SK-N-SH (cell line): ENCODE results near the gene CDH4. TPM values are rescaled to one million over a fixed set of nuclear protein-coding genes. Genes with fewer than 3 reads are reported as not detected.

Source experiments
- CTCF ChIA-PET: fragments of 300-600, 350-600 bp; formaldehyde crosslinking; extraction: SDS; loops from one replicate; lab custom pipeline; 2021; lab: Yijun Ruan, JAX
- POLR2A ChIA-PET: fragments of 350-600 bp; sonication (Branson Sonifier 250); formaldehyde crosslinking; extraction: SDS; loops from one replicate; lab custom pipeline; 2020; ENCODE audit warnings: antibody characterized with exemption, inconsistent platforms; lab: Yijun Ruan, JAX
- DNase-seq: peaks from one replicate; pipeline ENCODE4 v3.0.0; 2012
- H2AFZ ChIP-seq: fragments of 200-600 bp; sonication (generic); 2 replicates; pipeline ENCODE4 v1.8.1; 2016; ENCODE audit warnings: antibody characterized with exemption, mild to moderate bottlenecking, low read depth
- H3F3A ChIP-seq: fragments of 200-600 bp; sonication (generic); replicated peaks from 2 replicates; pipeline ENCODE3; 2016; ENCODE audit warnings: antibody characterized with exemption, mild to moderate bottlenecking; ENCODE audit not compliant: insufficient read depth
- H3K27ac ChIP-seq, 2 experiments: fragments of 200-500 bp in 1 of 2; fragments of 200-600 bp in 1 of 2; sonication (Bioruptor generic) in 1 of 2; sonication (generic), shearing (Covaris generic) in 1 of 2; 2 replicates each; pipeline versions ENCODE4 v1.5.1 to v1.6.1; 2014 to 2016; ENCODE audit warnings: low read depth in 2 of 2, inconsistent platforms in 1 of 2, low read length in 1 of 2, mild to moderate bottlenecking in 1 of 2, mixed read lengths in 1 of 2
- H3K27me3 ChIP-seq: fragments of 200-600 bp; sonication (generic), shearing (Covaris generic); 2 replicates; pipeline ENCODE4 v1.6.1; 2016; ENCODE audit warnings: mixed run types; ENCODE audit not compliant: insufficient read depth
- H3K36me3 ChIP-seq, 2 experiments: fragments of 200-500 bp in 1 of 2; fragments of 200-600 bp in 1 of 2; sonication (Bioruptor generic) in 1 of 2; sonication (generic) in 1 of 2; replicated peaks in 1 of 2; 2 replicates each; pipeline versions ENCODE3 to v1.5.1; 2014 to 2016; ENCODE audit warnings: low read length in 1 of 2, mild to moderate bottlenecking in 1 of 2; ENCODE audit not compliant: insufficient read depth in 2 of 2, control insufficient read depth in 1 of 2
- H3K4me1 ChIP-seq, 2 experiments: fragments of 200-500 bp in 1 of 2; fragments of 200-600 bp in 1 of 2; sonication (Bioruptor generic) in 1 of 2; sonication (generic), shearing (Covaris generic) in 1 of 2; 2 replicates each; pipeline versions ENCODE4 v1.5.1 to v1.6.1; 2014 to 2016; ENCODE audit warnings: low read depth in 1 of 2, low read length in 1 of 2, mixed run types in 1 of 2; ENCODE audit not compliant: insufficient read depth in 2 of 2, control insufficient read depth in 1 of 2
- H3K4me2 ChIP-seq: fragments of 200-600 bp; sonication (generic), shearing (Covaris generic); 2 replicates; pipeline ENCODE4 v1.6.1; 2017; ENCODE audit warnings: mixed run types
- H3K4me3 ChIP-seq, 2 experiments: fragments of 200-500 bp in 1 of 2; fragments of 200-600 bp in 1 of 2; sonication (Bioruptor generic) in 1 of 2; sonication (generic), shearing (Covaris generic) in 1 of 2; 2 replicates each; pipeline versions ENCODE4 v1.5.1 to v1.8.1; 2014 to 2016; ENCODE audit warnings: low read depth in 2 of 2, inconsistent platforms in 1 of 2, low read length in 1 of 2, mild to moderate bottlenecking in 1 of 2, mixed read lengths in 1 of 2, moderate library complexity in 1 of 2
- H3K79me2 ChIP-seq: fragments of 200-600 bp; sonication (generic); 2 replicates; pipeline ENCODE4 v1.8.1; 2017; ENCODE audit warnings: mild to moderate bottlenecking; ENCODE audit not compliant: insufficient read depth
- H3K9ac ChIP-seq: fragments of 200-600 bp; sonication (generic); 2 replicates; pipeline ENCODE4 v1.6.1; 2017; ENCODE audit warnings: mixed run types
- H3K9me2 ChIP-seq: fragments of 200-600 bp; sonication (generic); 2 replicates; pipeline ENCODE4 v1.6.1; 2017; ENCODE audit warnings: mixed run types
- H3K9me3 ChIP-seq: fragments of 200-600 bp; sonication (generic); 2 replicates; pipeline ENCODE4 v1.6.1; 2017; ENCODE audit warnings: mixed run types, mild to moderate bottlenecking, moderate library complexity
- H4K20me1 ChIP-seq: fragments of 200-600 bp; sonication (generic); 2 replicates; pipeline ENCODE4 v1.6.1; 2017; ENCODE audit warnings: mild to moderate bottlenecking, mixed run types; ENCODE audit not compliant: insufficient read depth
- CHD2 ChIP-seq: fragments of 150-350 bp; IDR thresholded peaks from 2 replicates; pipeline ENCODE4 v1.6.1; 2018; ENCODE audit warnings: low read length; ENCODE audit not compliant: partially characterized antibody
- ELF1 ChIP-seq: IDR thresholded peaks from 2 replicates; pipeline ENCODE4 v1.4.0; 2012
- FOXJ3 ChIP-seq: sonication (generic); formaldehyde crosslinking; IDR thresholded peaks from 2 replicates; pipeline ENCODE4 v1.5.1; 2020; ENCODE audit warnings: mild to moderate bottlenecking, missing genetic modification reagents
- FOXM1 ChIP-seq: IDR thresholded peaks from 2 replicates; pipeline ENCODE4 v1.4.0; 2012; ENCODE audit warnings: low read depth, mild to moderate bottlenecking
- NFIC ChIP-seq: IDR thresholded peaks from 2 replicates; pipeline ENCODE4 v1.4.0; 2012; ENCODE audit warnings: borderline replicate concordance
- PBX3 ChIP-seq: IDR thresholded peaks from 2 replicates; pipeline ENCODE4; 2012
- RXRA ChIP-seq: IDR thresholded peaks from 2 replicates; pipeline ENCODE4 v1.4.0; 2012; ENCODE audit warnings: low read depth, mild to moderate bottlenecking, borderline replicate concordance
- SIN3A ChIP-seq: IDR thresholded peaks from 2 replicates; pipeline ENCODE4 v1.6.1; 2012; ENCODE audit warnings: low read depth, mild to moderate bottlenecking, low read length, moderate library complexity, borderline replicate concordance
- TCF12 ChIP-seq: IDR thresholded peaks from 2 replicates; pipeline ENCODE4 v1.4.0; 2012
- ZBTB33 ChIP-seq: IDR thresholded peaks from 2 replicates; pipeline ENCODE4 v1.4.0; 2012; ENCODE audit warnings: low read depth, borderline replicate concordance
- WGBS: methylation state at CpG from one replicate; pipeline ENCODE4 v1.1.6; 2017; ENCODE audit warnings: low lambda C conversion rate; 5-methylcytosine and 5-hydroxymethylcytosine counted together
- polyA plus RNA-seq, 3 experiments: library from polyadenylated mRNA; depleted of rRNA; stranded (reverse); fragments of >200 nt; gene quantifications; 2 replicates each; pipeline ENCODE4 v1.2.3, GENCODE V29; 2012

CDH4 gene
- polyA plus RNA-seq, 1 of the 3 experiments (the other 2 are of a cell fraction), result not detected

- Histone ChIP-seq H3K9me2 (no peaks in the 10 kb centered on the region), H3K4me2 (no peak overlapping the region), H4K20me1 (no peaks in the 10 kb centered on the region), H3K79me2 (no peaks in the 10 kb centered on the region), H3K4me1 (no peaks in the 10 kb centered on the region), H3K9ac (no peak overlapping the region), H2AFZ (no peak overlapping the region), H3K27me3 (no peaks in the 10 kb centered on the region), H3K36me3 (no peaks in the 10 kb centered on the region), H3K27ac (no peak overlapping the region), H3K9me3 (no peaks in the 10 kb centered on the region), H3K4me3 (no peak overlapping the region), H3F3A (no peaks in the 10 kb centered on the region)
- 47% methylated on average over 8 of the region's 18 CpGs for WGBS
- POLR2A ChIA-PET, result no interaction called here
- DNase-seq, result no peak
- CTCF ChIA-PET, result interaction anchor here (1.2 kb wide), 1 partner anchor 9 kb away, joined by 4 read pairs; no protein-coding TSS in a partner anchor
- no peak for TF ChIP-seq FOXJ3 (CRISPR knock-in tag)
- TF ChIP-seq CHD2, result no peak
- no peak for TF ChIP-seq ZBTB33
- TF ChIP-seq, all 33 proteins: peak for 0
Observed at GRCh38 chr20:61784801-61785566, 532.9 kb downstream of the CDH4 start.

- no CpG with 5 or more reads among the region's 1 CpG for WGBS
- CTCF ChIA-PET, result interaction anchor here (1.2 kb wide), 1 partner anchor 10 kb away, joined by 4 read pairs; no protein-coding TSS in a partner anchor
- no peak overlapping the region for H3K9ac ChIP-seq
Observed at GRCh38 chr20:61785567-61785816, 533.4 kb downstream of the CDH4 start.

More at GRCh38 chr20:61785567-61785816, 533.4 kb downstream of the CDH4 start:
- no peaks in the 10 kb centered on the region for H3K79me2 ChIP-seq
- H3K4me3 ChIP-seq, result no peak overlapping the region
- no peak overlapping the region for H3K27ac ChIP-seq
- H3K4me1 ChIP-seq, result no peaks in the 10 kb centered on the region
- H2AFZ ChIP-seq, result no peak overlapping the region
- no peaks in the 10 kb centered on the region for H4K20me1 ChIP-seq
- no peaks in the 10 kb centered on the region for H3K27me3 ChIP-seq
- TF ChIP-seq RXRA, result no peak
- no peak for TF ChIP-seq ELF1
- no peak for TF ChIP-seq TCF12
- no peak for TF ChIP-seq PBX3
- TF ChIP-seq FOXM1, result no peak
- no peak for TF ChIP-seq SIN3A
- no peak for TF ChIP-seq NFIC
- POLR2A ChIA-PET, result no interaction called here
- no peak for DNase-seq
- no peaks in the 10 kb centered on the region for H3K9me2 ChIP-seq
- H3K4me2 ChIP-seq, result no peak overlapping the region
- no peaks in the 10 kb centered on the region for H3K36me3 ChIP-seq
- H3K9me3 ChIP-seq, result no peaks in the 10 kb centered on the region
- H3F3A ChIP-seq, result no peaks in the 10 kb centered on the region
